Esophagus muscularis mucosa (tissue), 4 donors: ENCODE measurements around the gene SYMPK.
A peak's percentile ranks its signal among the peaks of the same experiment; 100 is the strongest.

Experiments used
- EP300 ChIP-seq: sonication (generic); formaldehyde crosslinking; IDR thresholded peaks from one replicate; pipeline ENCODE4 v1.6.1; 2017; ENCODE audit warnings: antibody characterized with exemption
- POLR2A ChIP-seq: fragments of 450-650 bp; IDR thresholded peaks from one replicate; pipeline ENCODE4 v1.6.1; 2017; ENCODE audit warnings: antibody characterized with exemption, moderate library complexity, mild to moderate bottlenecking, low read depth
- POLR2AphosphoS5 ChIP-seq, 2 donors: sonication (generic); formaldehyde crosslinking; IDR thresholded peaks; one replicate each; pipeline ENCODE4 v1.6.1; 2017; ENCODE audit warnings: antibody characterized with exemption in 2 of 2
- TF ChIP-seq, protein P1 (sequence below), 3 experiments: fragments of 200-600 bp in 2 of 3; fragments of 450-650 bp in 1 of 3; sonication (generic) in 2 of 3; IDR thresholded peaks; one replicate each; pipeline ENCODE4 v1.5.1; 2017 to 2019; ENCODE audit warnings: antibody characterized with exemption in 3 of 3, mild to moderate bottlenecking in 2 of 3, moderate library complexity in 1 of 3

DNA sequence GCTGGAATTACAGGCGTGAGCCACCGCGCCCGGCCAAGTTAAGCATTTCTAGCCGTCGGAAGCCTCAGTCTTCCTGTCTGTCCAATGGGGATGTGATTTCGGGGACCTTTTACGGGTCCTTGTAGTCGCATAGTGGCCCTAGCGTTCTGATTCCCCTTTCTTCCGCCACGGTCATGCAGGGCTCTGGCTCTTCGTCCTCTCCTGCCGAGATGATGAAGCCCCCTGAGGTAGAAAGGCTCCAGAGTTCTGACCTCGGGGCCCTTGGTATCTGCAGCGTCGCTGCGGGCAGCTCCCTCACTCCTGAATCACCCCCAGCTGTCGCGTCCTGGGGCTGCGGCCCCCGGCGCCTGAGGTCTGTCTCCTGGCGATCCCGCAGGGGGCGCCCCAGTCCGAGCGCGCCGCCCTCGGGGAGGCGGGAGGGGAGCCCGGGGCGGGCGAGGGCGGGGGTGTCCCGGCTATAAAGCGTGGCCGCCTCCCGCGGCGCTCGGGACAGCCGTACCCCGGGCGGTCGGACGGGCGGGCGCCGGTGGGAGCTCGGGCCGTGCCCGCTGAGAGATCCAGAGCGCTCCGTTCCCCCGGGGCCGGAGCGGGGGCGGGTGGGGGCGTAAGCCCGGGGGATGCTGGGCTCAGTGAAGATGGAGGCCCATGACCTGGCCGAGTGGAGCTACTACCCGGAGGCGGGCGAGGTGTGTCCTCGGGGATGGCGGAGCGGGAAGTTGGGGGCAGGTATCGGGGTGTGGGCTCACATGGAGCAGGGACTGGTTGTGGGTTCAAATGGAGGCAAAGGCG lies 1.1 kb upstream of the SYMPK start, which contains the start of gene FOXA3:
- no peak for TF ChIP-seq EP300
- TF ChIP-seq, protein P1, sequence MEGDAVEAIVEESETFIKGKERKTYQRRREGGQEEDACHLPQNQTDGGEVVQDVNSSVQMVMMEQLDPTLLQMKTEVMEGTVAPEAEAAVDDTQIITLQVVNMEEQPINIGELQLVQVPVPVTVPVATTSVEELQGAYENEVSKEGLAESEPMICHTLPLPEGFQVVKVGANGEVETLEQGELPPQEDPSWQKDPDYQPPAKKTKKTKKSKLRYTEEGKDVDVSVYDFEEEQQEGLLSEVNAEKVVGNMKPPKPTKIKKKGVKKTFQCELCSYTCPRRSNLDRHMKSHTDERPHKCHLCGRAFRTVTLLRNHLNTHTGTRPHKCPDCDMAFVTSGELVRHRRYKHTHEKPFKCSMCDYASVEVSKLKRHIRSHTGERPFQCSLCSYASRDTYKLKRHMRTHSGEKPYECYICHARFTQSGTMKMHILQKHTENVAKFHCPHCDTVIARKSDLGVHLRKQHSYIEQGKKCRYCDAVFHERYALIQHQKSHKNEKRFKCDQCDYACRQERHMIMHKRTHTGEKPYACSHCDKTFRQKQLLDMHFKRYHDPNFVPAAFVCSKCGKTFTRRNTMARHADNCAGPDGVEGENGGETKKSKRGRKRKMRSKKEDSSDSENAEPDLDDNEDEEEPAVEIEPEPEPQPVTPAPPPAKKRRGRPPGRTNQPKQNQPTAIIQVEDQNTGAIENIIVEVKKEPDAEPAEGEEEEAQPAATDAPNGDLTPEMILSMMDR (IDR thresholded peaks at IDR 0.05): peak; percentile 52 to 64 (median 58)
- no peak for TF ChIP-seq POLR2AphosphoS5 (IDR thresholded peaks at IDR 0.05)
- no peak for TF ChIP-seq POLR2A
